SK-N-SH treated with all-trans-retinoic acid at 6 μM for 48 hours (cell line): ENCODE results near the gene TMPRSS11B.

ENCODE experiments used
- ATAC-seq: fragments of 200-7000 bp; cut with Tn5 transposase; 3 replicates; pipeline ENCODE4 v1.9.1; 2020; ENCODE audit warnings: mild to moderate bottlenecking, moderate library complexity
- BACH2 ChIP-seq: fragments of 250-450 bp; sonication (Bioruptor Pico); IDR thresholded peaks from 2 replicates; pipeline ENCODE4 v1.9.0; 2021; ENCODE audit warnings: mild to moderate bottlenecking, borderline replicate concordance
- CREB5 ChIP-seq: fragments of 250-450 bp; sonication (Bioruptor Pico); IDR thresholded peaks from 2 replicates; pipeline ENCODE4 v1.5.1; 2020; ENCODE audit warnings: low read depth, mild to moderate bottlenecking, moderate library complexity
- CSRNP3 ChIP-seq: fragments of 250-450 bp; sonication (Bioruptor Pico); IDR thresholded peaks from 2 replicates; pipeline ENCODE4 v1.5.1; 2021; ENCODE audit warnings: mild to moderate bottlenecking, moderate library complexity
- ESRRG ChIP-seq: fragments of 250-450 bp; sonication (Bioruptor Pico); IDR thresholded peaks from 2 replicates; pipeline ENCODE4 v1.6.1; 2021; ENCODE audit warnings: mild to moderate bottlenecking
- GLIS3 ChIP-seq: fragments of 250-450 bp; sonication (Bioruptor Pico); IDR thresholded peaks from 2 replicates; pipeline ENCODE4 v1.5.0; 2020; ENCODE audit warnings: mild to moderate bottlenecking, moderate library complexity
- ISL1 ChIP-seq: fragments of 250-450 bp; sonication (Bioruptor Pico); IDR thresholded peaks from 2 replicates; pipeline ENCODE4 v2.1.2; 2022; ENCODE audit warnings: mild to moderate bottlenecking, moderate library complexity
- PPARA ChIP-seq: fragments of 250-450 bp; sonication (Bioruptor Pico); IDR thresholded peaks from 2 replicates; pipeline ENCODE4 v1.5.0; 2020; ENCODE audit warnings: mild to moderate bottlenecking, borderline replicate concordance
- RARB ChIP-seq: fragments of 250-450 bp; sonication (Bioruptor Pico); IDR thresholded peaks from 2 replicates; pipeline ENCODE4 v1.8.0; 2021; ENCODE audit warnings: mild to moderate bottlenecking, moderate library complexity
- TCF4 ChIP-seq: fragments of 250-450 bp; sonication (Bioruptor Pico); IDR thresholded peaks from 2 replicates; pipeline ENCODE4 v1.8.0; 2021; ENCODE audit warnings: mild to moderate bottlenecking, moderate library complexity, borderline replicate concordance
- ZC3H10 ChIP-seq: fragments of 250-450 bp; sonication (Bioruptor Pico); IDR thresholded peaks from 2 replicates; pipeline ENCODE4 v1.5.1; 2021; ENCODE audit warnings: mild to moderate bottlenecking, moderate library complexity
- ZFP3 ChIP-seq: fragments of 250-450 bp; sonication (Bioruptor Pico); IDR thresholded peaks from 2 replicates; pipeline ENCODE4 v1.5.0; 2020; ENCODE audit warnings: mild to moderate bottlenecking, moderate library complexity
- ZFP30 ChIP-seq: fragments of 450-650 bp; formaldehyde crosslinking; IDR thresholded peaks from 2 replicates; pipeline ENCODE4 v1.5.0; 2022; ENCODE audit warnings: mild to moderate bottlenecking, moderate library complexity
- ZNF565 ChIP-seq: fragments of 450-650 bp; formaldehyde crosslinking; conservative IDR thresholded peaks from 2 replicates; pipeline ENCODE4 v1.5.0; 2020; ENCODE audit warnings: low read depth, mild to moderate bottlenecking, moderate library complexity
- ZNF70 ChIP-seq: fragments of 450-650 bp; formaldehyde crosslinking; IDR thresholded peaks from 2 replicates; pipeline ENCODE4 v1.5.0; 2020; ENCODE audit warnings: mild to moderate bottlenecking, moderate library complexity
- ZNF8 ChIP-seq: fragments of 450-650 bp; formaldehyde crosslinking; IDR thresholded peaks from 2 replicates; pipeline ENCODE4 v1.5.0; 2020; ENCODE audit warnings: mild to moderate bottlenecking, moderate library complexity
- TF ChIP-seq, protein P1 (sequence below): fragments of 250-450 bp; sonication (Bioruptor Pico); IDR thresholded peaks from 2 replicates; pipeline ENCODE4 v1.8.0; 2021; ENCODE audit warnings: low read depth, mild to moderate bottlenecking, moderate library complexity, borderline replicate concordance
- TF ChIP-seq, protein P2 (sequence below): fragments of 250-450 bp; sonication (Bioruptor Pico); IDR thresholded peaks from 2 replicates; pipeline ENCODE4 v1.8.0; 2020; ENCODE audit warnings: mild to moderate bottlenecking, moderate library complexity, borderline replicate concordance

TMPRSS11B gene

GRCh38 chr4:68182382-68182820 is 63.1 kb downstream of the TMPRSS11B start (continued):
- no peak for TF ChIP-seq CSRNP3 (CRISPR knock-in tag)
- TF ChIP-seq, protein P1, sequence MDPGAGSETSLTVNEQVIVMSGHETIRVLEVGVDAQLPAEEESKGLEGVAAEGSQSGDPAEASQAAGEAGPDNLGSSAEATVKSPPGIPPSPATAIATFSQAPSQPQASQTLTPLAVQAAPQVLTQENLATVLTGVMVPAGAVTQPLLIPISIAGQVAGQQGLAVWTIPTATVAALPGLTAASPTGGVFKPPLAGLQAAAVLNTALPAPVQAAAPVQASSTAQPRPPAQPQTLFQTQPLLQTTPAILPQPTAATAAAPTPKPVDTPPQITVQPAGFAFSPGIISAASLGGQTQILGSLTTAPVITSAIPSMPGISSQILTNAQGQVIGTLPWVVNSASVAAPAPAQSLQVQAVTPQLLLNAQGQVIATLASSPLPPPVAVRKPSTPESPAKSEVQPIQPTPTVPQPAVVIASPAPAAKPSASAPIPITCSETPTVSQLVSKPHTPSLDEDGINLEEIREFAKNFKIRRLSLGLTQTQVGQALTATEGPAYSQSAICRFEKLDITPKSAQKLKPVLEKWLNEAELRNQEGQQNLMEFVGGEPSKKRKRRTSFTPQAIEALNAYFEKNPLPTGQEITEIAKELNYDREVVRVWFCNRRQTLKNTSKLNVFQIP (CRISPR knock-in tag) = no peak
- TF ChIP-seq ZNF70 (CRISPR knock-in tag) = no peak
- TF ChIP-seq ESRRG (CRISPR knock-in tag) = no peak

DNA sequence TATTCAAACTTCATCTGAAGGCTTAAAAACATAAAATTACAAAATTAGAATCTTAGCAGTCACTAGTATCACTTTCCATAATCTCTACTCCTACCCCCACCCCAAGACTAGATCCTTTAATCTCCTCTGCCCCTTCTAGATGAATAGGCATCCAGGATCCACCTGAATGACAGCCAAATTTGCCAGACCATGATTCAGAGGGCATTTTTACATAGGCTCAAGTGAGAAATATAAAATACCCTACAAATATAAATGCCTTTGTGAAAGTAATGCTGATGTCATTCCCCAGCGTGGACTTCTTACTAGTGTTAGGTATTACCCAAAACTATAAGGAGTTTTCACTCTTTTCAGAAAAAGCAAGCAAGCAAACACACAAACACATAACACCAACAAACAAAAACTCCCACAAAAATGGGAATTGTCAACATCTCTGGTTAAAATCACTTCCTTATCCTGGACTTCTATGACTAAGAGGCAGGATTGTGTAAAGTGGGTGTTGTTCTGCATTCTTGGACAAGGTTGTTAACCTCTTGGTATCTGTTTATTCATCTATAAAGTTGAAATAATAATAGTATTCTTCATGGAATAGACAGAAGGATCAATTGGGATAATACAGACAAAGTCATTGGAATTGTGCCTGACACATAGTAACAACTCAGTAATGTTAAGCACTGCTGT is 64.5 kb downstream of the TMPRSS11B start:
- no peak for TF ChIP-seq CSRNP3 (CRISPR knock-in tag)
- no peak for TF ChIP-seq ZC3H10 (CRISPR knock-in tag)
- TF ChIP-seq ESRRG (CRISPR knock-in tag) = no peak
- no peak for TF ChIP-seq ZFP30 (CRISPR knock-in tag)
- no peak for TF ChIP-seq BACH2 (CRISPR knock-in tag)
- TF ChIP-seq CREB5 (CRISPR knock-in tag) = no peak
- no peak for TF ChIP-seq RARB
- no peak for TF ChIP-seq ZNF70 (CRISPR knock-in tag)
- TF ChIP-seq GLIS3 = no peak
- no peak for TF ChIP-seq ZNF8 (CRISPR knock-in tag)
- TF ChIP-seq, protein P2, sequence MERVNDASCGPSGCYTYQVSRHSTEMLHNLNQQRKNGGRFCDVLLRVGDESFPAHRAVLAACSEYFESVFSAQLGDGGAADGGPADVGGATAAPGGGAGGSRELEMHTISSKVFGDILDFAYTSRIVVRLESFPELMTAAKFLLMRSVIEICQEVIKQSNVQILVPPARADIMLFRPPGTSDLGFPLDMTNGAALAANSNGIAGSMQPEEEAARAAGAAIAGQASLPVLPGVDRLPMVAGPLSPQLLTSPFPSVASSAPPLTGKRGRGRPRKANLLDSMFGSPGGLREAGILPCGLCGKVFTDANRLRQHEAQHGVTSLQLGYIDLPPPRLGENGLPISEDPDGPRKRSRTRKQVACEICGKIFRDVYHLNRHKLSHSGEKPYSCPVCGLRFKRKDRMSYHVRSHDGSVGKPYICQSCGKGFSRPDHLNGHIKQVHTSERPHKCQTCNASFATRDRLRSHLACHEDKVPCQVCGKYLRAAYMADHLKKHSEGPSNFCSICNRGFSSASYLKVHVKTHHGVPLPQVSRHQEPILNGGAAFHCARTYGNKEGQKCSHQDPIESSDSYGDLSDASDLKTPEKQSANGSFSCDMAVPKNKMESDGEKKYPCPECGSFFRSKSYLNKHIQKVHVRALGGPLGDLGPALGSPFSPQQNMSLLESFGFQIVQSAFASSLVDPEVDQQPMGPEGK (CRISPR knock-in tag) = no peak
- no peak for ATAC-seq

DNA sequence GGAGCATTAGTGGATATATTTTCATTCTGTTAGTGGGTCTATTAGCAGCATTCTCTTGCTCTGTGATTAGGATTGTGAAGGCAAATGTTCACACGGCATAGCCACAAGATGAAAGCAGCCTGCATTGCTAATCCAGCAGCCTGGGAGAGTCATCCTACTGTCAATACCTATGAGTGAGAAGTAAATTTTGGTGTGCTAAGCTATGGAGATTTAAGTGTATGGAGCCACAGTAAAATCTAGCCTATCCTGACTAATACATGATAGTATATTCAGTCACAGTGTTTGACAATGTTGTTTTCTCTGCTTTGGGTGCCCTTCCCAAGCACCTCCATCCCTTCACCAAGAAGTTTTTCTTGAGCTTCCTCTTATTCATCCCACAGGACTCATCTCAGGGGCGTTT is 68.6 kb downstream of the TMPRSS11B start:
- ATAC-seq = no peak
- TF ChIP-seq PPARA (CRISPR knock-in tag) (no peak), CREB5 (CRISPR knock-in tag) (no peak), ZFP3 (no peak), ZNF70 (CRISPR knock-in tag) (no peak), TCF4 (CRISPR knock-in tag) (no peak), ZFP30 (CRISPR knock-in tag) (no peak), CSRNP3 (CRISPR knock-in tag) (no peak), ZNF565 (CRISPR knock-in tag) (no peak), ZC3H10 (CRISPR knock-in tag) (no peak), ISL1 (CRISPR knock-in tag) (no peak), ESRRG (CRISPR knock-in tag) (no peak)
